ENCODE measurements around the gene CLDN19.

- TF ChIP-seq REST (IDR thresholded peaks at IDR 0.05; ENCODE audit: low read depth) (no peak), EP300 (IDR thresholded peaks at IDR 0.05; ENCODE audit: borderline replicate concordance) (no peak)
Measured at GRCh38 chr1:42748461-42749410, 8.7 kb upstream of the CLDN19 start.
